GM12865 (cell line): Measurements from ENCODE around the gene MYOF.

Experiments
- DNase-seq: peaks from one replicate; pipeline ENCODE4 v3.0.0; 2010; ENCODE audit warnings: low read depth
- H3K4me3 ChIP-seq: 2 replicates; pipeline ENCODE4 v1.5.1; 2011; ENCODE audit warnings: mild to moderate bottlenecking, low read depth, low read length, control low read depth
- TF ChIP-seq, protein P1 (sequence below): IDR thresholded peaks from 2 replicates; pipeline ENCODE4 v1.5.1; 2011; ENCODE audit warnings: low read length, control low read depth, low read depth, inconsistent platforms; ENCODE audit not compliant: insufficient read depth; ENCODE audit errors: missing control alignments

MYOF gene

DNA sequence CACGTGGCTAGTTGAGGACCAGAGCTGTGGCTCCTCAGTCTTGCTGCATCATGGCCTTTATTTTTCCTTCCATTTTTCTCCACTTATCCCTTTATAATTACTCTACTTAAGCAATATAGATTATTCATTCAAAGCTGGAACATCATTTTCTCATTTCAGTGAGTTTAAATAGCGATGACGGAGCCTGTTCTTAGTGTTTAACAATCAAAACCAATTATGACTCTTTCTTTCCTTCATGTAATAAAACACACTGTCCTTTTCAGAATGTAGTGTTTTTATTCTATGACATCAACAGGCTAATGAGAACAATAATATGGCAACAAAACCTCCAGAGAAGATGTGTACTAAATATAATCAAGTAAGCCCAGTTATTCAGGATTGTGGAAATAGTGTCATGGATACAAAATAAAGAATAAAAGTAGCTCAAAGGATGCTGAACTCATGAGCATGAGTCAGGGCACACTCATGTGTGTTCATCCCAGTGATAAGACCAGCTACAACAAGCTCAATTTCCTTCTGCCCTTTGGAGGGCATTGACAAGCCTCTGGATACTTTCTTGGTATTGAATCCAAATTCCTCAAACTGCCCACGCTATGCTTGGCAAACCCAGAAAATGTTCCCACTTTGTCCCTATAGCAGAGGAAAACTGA, 220.0 kb downstream of the MYOF start:
- TF ChIP-seq, protein P1, sequence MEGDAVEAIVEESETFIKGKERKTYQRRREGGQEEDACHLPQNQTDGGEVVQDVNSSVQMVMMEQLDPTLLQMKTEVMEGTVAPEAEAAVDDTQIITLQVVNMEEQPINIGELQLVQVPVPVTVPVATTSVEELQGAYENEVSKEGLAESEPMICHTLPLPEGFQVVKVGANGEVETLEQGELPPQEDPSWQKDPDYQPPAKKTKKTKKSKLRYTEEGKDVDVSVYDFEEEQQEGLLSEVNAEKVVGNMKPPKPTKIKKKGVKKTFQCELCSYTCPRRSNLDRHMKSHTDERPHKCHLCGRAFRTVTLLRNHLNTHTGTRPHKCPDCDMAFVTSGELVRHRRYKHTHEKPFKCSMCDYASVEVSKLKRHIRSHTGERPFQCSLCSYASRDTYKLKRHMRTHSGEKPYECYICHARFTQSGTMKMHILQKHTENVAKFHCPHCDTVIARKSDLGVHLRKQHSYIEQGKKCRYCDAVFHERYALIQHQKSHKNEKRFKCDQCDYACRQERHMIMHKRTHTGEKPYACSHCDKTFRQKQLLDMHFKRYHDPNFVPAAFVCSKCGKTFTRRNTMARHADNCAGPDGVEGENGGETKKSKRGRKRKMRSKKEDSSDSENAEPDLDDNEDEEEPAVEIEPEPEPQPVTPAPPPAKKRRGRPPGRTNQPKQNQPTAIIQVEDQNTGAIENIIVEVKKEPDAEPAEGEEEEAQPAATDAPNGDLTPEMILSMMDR = no peak
- H3K4me3 ChIP-seq = no peak overlapping the region
- no peak for DNase-seq

DNA sequence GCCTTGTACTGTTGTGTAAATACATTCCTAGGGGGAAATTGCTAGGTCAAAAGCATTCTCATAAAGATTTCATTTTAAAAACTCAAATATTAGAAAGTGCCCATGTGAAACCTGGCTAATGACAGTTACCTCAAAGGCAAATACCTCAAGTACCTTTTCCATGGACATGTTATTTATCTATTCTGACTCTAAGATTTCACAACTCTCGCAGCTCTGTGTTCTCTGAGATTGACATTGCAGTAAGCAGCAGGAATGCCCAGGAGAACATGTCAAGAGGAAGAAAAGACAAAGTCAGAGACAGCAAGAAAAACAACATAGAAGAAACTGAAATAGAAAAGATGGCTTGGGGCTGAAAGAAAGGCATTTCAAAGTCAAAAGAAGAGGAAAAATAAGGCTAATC, 221.0 kb downstream of the MYOF start:
- TF ChIP-seq, protein P1 = no peak
- H3K4me3 ChIP-seq = no peak overlapping the region
- no peak for DNase-seq

DNA sequence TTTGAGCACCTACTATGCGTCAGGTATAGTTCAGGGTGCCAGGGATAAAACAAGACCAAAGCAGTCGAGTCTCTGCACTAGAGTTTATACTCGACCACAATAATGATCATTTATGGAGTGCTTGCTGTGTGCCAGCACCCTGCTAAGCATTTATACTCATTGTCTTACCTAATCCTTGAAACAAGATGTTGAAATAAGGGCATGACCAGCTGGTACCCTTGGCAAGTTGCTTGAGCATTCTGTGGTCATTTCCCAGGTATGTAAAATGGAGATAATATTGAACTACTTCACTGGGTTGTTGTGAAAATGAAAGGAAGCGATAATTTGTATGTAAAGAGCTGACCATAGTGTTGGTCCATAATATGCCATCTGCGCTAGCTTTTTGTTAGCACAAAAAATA, 223.0 kb downstream of the MYOF start:
- DNase-seq = no peak
- TF ChIP-seq, protein P1 = no peak
- H3K4me3 ChIP-seq = no peak overlapping the region
